Middle frontal gyrus (tissue), 1 donor: ENCODE data around the gene ZDHHC9.

Experiments used
- DNase-seq: peaks from one replicate; pipeline ENCODE4 v3.0.0-alpha.2; 2015; ENCODE audit warnings: low spot score; ENCODE audit errors: extremely low spot score

The ZDHHC9 gene

DNA sequence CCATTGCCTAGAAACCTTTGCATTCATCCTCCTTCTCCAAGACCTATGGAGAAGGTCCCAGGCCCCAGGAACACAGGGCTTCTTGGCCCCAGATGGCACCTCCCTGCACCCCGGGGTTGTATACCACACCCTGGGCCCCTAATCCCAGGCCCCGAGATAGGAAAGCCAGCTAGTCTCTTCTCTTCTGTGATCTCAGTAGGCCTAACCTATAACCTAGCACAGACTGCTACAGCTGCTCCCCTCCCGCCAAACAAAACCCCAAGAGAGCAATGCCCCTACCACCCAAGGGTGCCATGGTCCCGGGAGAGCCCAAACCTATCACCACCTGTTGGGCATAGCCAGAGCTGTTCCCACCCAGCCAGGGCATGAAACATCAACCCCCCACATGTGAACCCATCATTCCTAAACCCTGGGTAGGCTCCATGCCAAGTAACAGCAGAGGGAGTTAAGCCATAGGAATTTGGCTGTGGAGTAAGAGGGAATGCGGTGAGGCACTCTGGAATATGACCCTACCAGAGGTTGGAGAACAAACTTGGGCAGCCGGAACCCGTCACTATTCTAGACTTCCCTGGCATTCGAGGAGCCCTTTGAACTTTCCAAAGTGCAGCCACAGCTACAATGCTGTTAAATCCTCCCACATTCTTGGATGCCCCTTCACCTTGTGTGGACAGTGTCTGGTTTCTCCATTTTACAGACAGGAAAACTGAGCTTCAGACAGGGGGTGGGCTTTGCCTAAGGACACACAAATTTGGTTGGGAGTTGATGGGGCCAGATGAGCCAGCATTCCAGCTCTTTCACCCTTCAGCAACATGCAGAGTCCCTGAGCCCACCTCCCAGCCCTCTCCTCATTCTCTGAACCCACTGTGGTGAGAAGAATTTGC lies 74.9 kb downstream of the ZDHHC9 start:
- no peak for DNase-seq

DNA sequence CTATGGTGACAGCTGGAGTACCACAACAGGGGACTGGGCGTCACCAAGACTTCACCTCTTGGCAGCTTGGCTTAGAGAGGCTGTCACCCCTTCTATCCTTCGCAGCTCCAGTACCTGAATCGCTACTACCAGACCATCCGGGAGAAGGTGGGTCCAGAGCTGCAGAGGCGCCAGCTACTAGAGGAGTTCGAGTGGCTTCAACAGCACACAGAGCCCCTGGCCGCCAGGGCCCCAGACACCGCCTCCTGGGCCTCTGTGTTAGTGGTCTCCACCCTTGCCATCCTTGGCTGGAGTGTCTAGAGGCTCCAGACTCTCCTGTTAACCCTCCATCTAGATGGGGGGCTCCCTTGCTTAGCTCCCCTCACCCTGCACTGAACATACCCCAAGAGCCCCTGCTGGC lies 75.5 kb downstream of the ZDHHC9 start:
- no peak for DNase-seq

DNA sequence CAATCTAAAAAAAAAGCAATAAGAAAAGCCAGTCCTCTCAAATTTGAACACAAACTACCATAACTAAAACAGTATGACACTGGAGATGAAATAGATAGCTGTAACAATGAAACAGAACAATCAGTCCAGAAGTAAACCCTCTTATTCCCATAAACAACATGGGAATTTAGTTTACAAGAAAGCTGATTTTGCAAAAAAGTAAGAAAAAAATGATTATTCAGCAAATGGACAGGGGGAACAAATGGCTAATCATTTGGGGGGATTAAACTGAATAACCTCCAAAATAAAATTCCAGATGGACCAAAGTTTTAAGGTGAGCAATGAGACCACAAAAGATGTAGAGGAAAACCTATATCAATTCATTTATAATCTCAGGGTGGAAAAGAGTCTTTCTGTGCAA lies 80.0 kb downstream of the ZDHHC9 start:
- DNase-seq = no peak

DNA sequence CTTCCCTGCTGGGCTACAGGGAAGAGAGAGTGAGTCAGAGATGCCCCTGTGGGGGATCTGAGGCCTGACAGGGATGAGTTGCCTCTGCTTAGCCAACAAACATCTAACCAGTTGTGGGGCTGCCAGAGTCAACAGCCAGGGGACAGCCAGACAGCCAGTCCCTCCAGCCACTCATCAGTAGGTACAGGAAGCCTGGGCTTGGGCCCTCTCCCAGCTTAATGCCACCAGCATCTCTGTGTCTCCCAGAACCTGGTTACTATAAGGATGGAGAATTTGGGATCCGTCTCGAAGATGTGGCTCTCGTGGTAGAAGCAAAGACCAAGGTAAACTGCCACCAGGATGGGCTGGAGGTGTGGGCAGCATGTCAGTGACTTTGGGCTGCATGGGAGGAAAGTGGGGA lies 81.2 kb downstream of the ZDHHC9 start:
- no peak for DNase-seq

DNA sequence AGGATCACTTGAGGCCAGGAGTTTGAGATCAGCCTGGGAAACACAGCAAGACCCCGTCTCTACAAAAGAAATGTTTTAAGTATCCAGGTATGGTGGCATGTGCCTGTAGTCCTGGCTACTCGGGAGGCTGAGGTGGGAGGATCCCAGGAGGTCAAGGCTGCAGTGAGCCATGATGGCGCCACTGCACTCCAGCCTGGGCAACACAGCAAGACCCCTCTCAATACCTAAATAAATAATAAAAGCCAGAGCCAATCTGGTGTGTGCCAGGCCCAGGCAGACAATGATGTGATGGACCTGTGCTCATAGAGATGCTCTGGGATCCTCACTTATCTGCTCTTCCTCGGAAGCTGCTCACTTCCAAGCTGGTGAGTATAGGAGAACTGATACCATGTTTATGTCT lies 82.1 kb downstream of the ZDHHC9 start:
- no peak for DNase-seq

DNA sequence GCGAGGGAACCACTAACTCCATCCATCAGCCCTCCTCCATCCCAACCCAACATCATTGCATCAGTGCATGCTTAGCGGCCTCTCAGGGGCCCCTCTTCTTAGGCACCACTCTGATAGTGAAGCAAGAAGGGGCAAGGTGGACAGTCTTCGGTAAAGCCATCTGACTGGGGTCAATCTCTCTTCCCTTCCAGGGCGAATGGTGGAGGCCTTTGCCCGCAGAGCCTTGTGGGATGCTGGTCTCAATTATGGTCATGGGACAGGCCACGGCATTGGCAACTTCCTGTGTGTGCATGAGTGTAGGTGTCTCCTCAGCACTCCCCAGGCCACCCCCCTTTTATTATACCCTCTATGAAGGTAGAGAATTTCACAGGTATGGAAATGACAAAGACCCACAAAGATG lies 82.7 kb downstream of the ZDHHC9 start:
- no peak for DNase-seq

DNA sequence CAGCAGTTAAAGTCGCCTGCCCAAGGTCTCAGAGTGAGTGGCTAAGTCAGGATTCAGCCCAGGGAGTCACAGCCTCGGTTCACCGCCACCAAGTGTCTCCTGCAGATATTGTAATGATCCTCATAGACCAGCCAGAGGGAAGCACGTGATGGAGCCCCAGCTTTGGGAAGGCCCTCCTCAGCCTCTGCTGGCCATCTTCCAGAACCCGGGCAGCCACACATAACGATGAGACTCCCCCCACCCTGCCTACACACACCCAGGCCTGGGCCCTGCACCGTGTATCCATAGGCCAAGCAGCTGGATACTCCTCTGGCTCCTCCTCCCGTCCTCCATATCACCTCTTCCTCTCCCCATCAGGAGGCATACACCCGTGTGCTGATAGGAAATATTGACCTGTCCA lies 83.5 kb downstream of the ZDHHC9 start:
- no peak for DNase-seq

DNA sequence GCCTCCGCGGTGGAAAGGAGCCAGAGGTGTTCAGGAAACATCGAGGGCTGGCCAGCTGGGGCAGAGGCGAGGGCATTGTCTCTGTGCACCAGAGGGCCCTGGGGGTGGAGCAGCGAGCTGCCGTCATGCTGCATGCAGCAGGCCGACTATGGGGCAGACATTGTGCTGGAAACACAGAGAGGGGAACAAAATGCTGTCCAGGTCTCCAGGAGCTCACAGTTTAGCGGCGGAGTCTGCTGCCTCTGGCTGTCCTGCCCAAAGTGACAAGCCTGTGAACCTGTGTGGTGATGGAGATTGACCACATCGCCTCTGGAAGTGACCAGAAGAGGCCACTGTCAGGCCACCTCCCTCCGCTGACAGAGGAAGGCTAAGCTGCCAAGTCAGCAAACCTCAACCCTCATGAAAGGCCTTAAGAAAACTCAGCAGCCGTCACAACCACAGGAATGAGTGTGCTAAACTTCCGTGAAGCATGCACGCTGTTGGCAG lies 84.1 kb downstream of the ZDHHC9 start:
- DNase-seq = no peak

DNA sequence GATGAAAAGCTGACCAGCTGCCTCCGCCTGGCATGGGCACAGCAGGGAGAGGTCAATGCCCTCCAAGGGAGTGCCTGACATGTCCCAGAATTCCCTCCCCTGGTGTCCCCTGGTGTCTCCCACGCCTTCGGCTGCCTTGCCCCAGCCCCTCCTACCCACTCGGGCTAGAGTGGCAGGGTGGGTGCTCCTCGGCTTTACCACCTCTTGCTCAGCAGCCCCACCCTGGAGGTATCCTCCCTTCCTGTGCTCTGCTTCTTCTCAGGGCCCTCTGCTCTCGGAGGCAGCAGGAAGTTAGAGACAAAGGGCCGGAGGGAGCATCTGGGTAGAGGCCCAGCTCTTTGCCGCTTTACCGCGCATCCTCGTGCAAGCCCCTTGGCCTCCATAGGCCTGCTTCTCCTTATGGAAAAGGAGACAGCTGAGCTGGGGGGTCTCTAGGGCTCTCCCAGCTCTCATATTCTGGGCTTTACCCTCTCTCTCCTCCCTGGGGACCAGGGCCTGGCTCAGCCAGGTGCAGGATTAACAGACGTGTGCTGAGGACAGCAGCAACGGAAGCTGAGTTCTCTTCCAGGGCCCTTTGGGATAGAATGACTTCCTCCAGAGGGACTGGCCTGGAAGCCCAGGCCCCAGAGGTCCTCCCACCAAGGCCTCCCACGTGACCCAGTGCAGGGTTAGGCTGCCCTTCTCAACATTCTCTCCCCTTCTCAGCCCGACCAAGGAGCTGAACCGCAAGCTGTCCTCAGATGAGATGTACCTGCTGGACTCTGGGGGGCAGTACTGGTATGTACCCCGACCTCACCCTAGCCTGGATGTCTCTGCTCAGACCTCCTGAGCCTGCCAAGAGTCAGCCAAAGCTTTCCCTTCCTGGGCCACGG lies 87.7 kb downstream of the ZDHHC9 start:
- no peak for DNase-seq

DNA sequence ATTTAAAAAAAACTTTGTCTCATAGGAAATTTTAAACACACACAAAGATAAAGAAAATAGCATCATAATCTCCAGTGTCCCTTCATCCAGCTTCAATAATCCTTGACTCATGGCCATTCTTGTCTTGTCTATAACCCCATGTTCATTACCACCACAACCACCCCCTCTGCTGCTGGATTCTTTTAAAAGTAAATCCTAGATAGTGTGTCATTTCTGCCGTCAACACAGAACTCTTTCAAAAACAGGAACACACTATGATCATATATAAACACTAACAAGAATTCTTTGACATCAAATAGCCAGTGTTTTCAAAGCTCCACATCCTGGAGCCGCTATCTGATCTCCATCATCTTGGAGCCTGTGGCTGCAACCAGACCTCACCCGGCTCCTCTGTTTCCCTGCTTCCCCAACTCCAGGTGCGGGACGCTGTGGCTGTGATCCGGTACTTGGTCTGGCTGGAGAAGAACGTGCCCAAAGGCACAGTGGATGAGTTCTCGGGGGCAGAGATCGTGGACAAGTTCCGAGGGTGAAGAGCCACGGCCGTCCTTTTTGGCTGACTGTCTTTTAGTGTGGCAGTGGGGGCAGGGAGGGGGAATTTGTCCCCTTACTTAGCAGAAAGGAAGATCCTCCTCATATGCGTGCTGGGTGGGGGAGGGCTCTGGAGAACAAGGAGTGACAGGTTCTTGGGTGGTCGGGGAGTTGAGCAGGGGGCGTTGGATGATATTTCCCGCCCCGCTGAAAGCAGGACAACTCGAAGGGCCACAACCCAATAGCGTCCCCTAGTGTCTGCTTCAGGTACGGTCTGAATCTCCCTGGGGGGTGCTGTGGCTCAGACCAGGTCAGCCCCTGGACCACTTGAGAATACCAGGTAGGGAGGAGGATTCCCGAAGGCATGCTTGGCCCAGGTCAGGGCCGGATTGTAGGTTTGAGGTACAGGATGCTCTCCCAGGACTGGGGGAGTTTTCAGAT lies 89.3 kb downstream of the ZDHHC9 start:
- no peak for DNase-seq
